SK-N-MC (cell line): ENCODE measurements around the gene H19.

Experiments used
- EZH2 ChIP-seq: fragments of 200-600 bp; sonication (generic); IDR thresholded peaks from one replicate; pipeline ENCODE4 v1.6.1; 2017; ENCODE audit warnings: antibody characterized with exemption
- FOXP2 ChIP-seq: optimal IDR thresholded peaks from 2 replicates; pipeline ENCODE3; 2011; ENCODE audit warnings: mild to moderate bottlenecking, moderate library complexity; ENCODE audit not compliant: insufficient read depth; ENCODE audit errors: extremely low read length, control extremely low read depth
- POLR2AphosphoS5 ChIP-seq: IDR thresholded peaks from 2 replicates; pipeline ENCODE4 v1.6.1; 2012; ENCODE audit warnings: mild to moderate bottlenecking, low read depth, low read length, borderline replicate concordance

GRCh38 chr11:1983601-1983961 lies 14.1 kb downstream of the H19 start:
- TF ChIP-seq EZH2 (no peak), POLR2AphosphoS5 (no peak), FOXP2 (no peak)
